HG02759 (cell line): ENCODE measurements around the gene GNAI3.

Experiments used
- ATAC-seq: cut with Tn5 transposase; IDR thresholded peaks from one replicate; pipeline ENCODE4 v1.9.1; 2021; ENCODE audit warnings: mild to moderate bottlenecking, moderate library complexity; ENCODE audit not compliant: unreplicated experiment

Gene GNAI3

DNA sequence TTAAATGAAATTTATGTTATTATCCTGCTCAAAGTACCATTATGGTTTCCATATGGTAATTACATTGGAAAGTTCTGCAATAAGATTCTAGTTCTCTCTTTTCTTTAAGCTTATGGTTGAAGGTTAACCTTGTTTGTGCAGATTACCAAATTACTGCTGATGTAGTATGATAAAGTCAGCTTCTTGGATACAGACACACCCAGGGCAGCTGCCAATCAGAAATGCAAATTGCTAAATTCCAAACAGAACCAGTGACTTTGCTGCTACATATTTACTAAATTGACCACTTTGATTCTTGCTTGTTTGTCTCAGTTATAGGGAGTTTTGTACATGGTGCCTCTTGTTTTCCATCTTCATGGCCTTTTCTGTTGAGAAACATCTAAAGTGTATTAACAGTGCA is 44.5 kb downstream of the GNAI3 start:
- no peak for ATAC-seq

DNA sequence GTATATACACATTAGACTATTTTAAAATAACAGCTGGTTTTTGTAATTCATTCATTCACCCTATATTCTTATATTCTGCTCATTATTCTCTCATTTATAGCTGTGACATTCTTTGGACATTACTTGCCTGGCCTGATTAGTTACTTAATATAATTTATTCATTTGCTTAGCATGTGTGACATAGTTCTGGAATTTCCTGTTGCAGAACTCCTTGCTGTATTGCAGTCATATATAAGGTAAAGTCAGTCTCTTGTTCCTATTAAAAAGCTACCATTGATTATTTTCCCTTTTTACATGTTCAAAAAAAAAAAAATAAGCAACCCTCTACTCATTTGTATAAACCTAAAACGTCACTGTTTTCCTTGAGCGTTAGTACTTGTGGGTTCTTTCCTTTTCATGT is 47.1 kb downstream of the GNAI3 start:
- no peak for ATAC-seq

- no peak for ATAC-seq
Measured at GRCh38 chr1:109598156-109598555, 49.7 kb downstream of the GNAI3 start.

DNA sequence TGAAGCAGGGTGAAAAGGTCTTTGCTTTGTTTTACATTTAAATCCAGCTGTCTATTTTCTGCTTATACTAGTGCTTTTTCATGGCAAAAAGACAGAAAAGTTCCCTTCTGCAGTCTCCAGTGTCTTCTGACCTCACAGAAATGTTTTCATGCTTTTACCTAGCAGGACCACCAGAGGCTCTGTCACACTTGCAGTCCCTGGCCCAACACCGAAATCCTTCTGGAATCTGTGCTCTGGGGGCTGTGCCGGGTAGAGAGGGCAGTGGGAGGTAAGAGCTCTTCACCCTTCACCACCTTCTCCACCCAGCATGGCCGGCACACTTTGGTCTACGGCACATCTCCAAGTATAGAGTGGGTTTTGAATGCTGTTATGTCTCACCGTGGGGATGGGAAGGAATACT is 50.2 kb downstream of the GNAI3 start:
- no peak for ATAC-seq

DNA sequence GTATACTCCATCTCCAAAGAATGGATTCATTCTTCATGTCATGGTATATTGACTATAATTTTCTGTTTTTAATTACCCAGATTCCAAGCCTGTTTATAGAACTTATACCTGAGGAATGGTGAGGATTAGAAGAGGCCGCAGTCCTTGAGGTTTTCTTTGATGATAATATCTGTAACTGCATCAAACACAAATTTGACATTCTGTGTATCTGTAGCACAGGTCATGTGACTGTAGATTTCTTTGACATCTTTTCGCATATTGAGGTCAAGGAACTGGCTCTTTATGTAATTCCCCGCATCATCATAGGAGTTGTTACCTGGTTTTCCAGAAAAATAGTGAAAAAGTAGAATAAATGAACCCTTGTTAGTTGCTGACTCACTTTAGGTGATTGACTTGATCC is 54.8 kb downstream of the GNAI3 start:
- ATAC-seq, result no peak

DNA sequence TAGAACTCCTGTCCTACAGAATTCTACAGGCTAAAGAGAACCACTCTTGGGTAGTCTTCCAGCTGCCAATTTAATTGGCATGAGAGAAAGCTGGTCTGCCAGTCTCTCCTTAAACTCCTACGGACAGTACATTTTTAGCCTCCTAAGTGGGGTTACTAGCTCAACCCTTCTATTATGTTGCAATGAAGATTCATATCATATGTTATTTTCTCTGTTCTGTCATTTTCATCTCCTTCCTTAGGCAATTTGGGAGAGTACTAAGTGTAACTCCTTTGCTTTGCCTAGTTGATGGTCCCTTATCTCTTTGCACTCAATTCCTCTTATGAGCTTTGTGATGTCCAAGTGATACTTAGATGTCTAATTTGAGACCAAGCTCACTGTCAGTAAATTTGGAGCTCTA is 57.0 kb downstream of the GNAI3 start:
- no peak for ATAC-seq

DNA sequence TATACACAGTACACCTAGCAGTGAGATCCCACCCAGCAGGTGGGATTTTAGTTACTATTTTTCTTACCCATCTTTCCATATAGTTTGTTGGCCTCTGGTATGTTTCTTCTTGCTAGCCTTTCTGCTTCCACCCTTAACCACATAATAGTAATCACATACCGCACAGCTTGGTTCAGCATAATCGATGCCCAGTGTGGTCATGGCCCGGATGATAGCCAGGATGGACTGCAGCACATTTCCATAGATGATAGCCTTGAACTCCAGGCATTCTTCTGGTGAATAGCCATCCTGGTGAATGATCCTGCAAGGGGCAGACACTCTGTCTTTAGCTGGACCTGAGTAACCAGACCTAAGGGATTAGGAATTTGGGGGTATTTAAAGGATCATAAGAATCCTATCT is 61.5 kb downstream of the GNAI3 start:
- ATAC-seq, result no peak

- no peak for ATAC-seq
Measured at GRCh38 chr1:109610609-109611307, 62.3 kb downstream of the GNAI3 start.

DNA sequence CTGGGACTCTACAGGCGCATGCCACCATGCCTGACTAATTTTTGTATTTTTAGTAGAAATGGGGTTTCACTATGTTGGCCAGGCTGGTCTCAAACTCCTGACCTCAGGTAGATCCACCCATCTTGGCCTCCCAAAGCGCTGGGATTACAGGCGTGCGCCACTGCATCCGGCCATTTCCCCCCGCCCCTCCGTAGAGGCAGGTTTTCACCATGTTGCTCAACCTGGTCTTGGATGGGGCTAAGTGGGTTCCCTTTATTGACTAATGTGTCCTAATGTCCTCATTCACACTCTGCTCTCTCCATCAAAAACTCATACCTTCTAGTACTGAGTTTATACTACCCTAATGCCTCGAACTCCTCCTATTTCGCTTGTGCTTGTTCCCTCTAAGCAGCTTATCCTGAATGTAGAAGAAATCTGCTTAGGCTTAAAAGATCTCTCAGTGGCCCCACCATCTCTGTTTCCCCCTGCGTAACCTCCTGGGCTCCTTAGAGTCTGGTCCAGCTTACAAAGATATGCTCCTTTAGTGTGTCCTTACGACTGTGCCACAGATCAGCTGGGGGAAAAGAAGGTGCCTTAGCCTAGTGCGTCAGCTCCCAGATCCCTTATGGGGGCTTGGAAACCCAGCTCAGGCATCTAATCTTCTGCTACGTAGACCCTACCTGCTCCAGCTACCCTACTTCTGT is 63.0 kb downstream of the GNAI3 start:
- ATAC-seq, result no peak

DNA sequence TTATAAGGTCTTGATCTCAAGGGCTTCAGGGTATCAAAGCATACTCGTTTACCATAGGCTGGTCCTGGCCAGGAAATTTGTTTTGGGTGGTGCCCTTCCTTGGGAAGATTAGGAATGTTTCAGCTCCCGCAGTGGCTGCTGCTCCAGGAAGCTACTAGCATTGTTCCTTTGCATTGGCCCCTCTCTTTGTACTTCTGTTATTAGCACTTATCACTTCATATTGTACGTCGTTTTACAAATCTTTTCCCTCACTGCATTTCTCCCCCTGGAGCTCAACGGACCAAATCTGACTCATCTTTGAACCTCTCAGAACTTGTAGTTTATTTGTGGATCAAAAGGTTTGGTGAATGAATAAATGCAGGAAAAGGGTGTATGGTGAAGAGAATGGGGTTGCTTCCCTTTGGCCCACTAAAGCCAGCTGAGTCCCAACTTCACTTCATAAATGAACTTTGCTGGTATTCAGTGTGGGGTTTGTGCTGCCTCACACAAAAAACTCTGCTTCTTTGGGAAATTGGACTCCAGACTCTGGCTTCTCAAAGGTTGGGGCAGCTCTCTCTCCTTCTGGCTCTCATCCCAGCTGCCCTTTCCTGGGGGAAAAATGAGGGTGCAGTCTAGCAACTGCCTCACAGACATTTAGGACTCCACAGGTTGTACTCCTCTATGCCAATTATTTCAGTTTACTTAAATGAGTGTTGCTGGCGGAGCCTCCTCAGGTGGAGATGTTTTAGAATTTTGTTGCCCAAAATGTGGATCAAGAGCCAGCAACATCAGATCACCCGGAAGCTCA is 65.1 kb downstream of the GNAI3 start:
- ATAC-seq, result no peak

GRCh38 chr1:109615879-109616278 is 67.5 kb downstream of the GNAI3 start:
- no peak for ATAC-seq

- ATAC-seq, result no peak
Measured at GRCh38 chr1:109616391-109616790, 68.0 kb downstream of the GNAI3 start.

DNA sequence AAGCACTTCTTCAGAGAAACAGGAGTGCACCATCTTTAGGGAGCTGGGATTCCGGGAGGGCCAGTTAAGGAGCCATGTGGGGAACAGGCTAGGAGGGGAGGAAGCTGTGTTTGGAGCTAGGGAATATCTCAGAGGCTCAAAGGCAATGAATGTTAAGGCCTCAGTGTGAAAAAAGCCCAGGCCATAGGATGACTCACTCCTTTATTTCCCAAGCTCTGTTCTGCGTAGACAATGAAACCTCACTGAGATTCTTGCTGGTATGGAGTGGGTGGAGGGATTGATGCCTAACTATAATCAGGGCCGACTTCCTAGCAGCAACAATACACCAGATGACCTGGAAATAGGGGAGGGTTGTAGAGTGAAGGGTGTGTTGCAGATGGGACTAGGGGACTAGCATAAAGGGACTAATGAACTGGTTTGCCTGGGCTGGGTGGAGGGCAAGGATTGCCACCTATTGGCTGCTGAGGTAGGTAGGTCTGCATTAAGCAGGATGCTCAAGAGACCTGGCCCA is 68.9 kb downstream of the GNAI3 start:
- ATAC-seq, result no peak

DNA sequence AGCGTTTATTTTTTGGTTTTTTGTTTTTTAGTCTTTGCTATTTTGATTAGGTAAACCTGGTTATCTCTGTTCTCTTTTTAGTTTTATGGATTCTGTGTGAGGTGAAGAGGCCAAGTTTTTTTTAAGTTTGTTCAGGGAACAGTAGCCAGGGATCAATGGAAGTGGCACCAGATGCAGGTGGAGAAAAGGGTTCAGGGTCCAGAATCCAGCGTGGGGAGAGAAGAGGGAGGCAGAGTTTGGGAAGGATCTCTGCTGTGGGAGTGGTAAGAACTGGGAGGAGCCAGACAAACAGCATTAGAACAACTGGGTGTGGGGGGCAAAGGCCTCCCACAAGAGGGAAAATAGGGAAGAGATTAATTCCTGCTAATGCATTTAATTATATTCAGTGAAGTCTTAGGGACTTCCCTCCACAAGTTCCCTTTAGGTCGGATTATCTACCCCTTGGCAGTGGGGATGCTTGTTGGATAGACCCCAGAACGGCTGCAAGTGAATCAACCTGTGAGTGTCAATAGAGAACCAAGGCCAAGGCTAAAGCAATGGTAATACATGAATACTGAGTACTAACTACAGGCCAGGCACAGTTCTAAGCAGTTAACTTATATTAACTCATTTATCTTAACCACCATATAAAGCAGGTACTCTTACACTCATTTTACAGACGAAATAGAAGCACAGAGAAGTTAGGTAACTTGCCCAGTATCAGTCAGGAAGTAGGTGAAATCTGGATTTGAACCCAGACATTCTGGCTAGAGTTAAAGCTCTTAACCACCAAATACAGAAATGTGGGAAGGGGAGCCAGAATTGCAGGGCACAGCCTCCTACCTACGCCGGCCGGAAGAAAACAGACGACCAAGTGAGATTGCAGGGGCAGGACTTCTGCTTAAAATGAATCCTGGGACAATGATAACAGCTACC is 70.5 kb downstream of the GNAI3 start:
- no peak for ATAC-seq

GRCh38 chr1:109619576-109620400 is 71.4 kb downstream of the GNAI3 start, which contains the start of the genes AMPD2 and GNAT2:
Gene AMPD2, plus strand, starts transcription at chr1:109619837. Its CDS starts 1,339 bp downstream, at chr1:109621176.
Gene GNAT2, minus strand, starts transcription at chr1:109619616. Its CDS starts 6,746 bp downstream, at chr1:109612870.
- peak; percentile 57 for ATAC-seq

GRCh38 chr1:109620401-109620791 is 72.0 kb downstream of the GNAI3 start:
- no peak for ATAC-seq

GRCh38 chr1:109620841-109621286 is 72.4 kb downstream of the GNAI3 start:
- ATAC-seq, result peak; percentile 72

- ATAC-seq, result no peak
Measured at GRCh38 chr1:109621379-109622136, 73.1 kb downstream of the GNAI3 start.
